Gastrocnemius medialis (tissue), 4 donors: ENCODE measurements around the gene KCNK3.

Source experiments
- POLR2A ChIP-seq, 2 donors: fragments of 450-650 bp; IDR thresholded peaks; one replicate each; pipeline ENCODE4 v1.6.1; 2017; ENCODE audit warnings: antibody characterized with exemption in 2 of 2, mild to moderate bottlenecking in 2 of 2, moderate library complexity in 2 of 2
- TF ChIP-seq, protein P1 (sequence below), 5 experiments: fragments of 450-650 bp in 3 of 5; fragments of 200-600 bp in 2 of 5; sonication (generic) in 2 of 5; IDR thresholded peaks in 4 of 5; conservative IDR thresholded peaks in 1 of 5; 1 replicate in 4 of 5; 2 replicates in 1 of 5; pipeline ENCODE4 v1.5.1; 2016 to 2019; ENCODE audit warnings: antibody characterized with exemption in 5 of 5, mild to moderate bottlenecking in 3 of 5, moderate library complexity in 3 of 5

DNA sequence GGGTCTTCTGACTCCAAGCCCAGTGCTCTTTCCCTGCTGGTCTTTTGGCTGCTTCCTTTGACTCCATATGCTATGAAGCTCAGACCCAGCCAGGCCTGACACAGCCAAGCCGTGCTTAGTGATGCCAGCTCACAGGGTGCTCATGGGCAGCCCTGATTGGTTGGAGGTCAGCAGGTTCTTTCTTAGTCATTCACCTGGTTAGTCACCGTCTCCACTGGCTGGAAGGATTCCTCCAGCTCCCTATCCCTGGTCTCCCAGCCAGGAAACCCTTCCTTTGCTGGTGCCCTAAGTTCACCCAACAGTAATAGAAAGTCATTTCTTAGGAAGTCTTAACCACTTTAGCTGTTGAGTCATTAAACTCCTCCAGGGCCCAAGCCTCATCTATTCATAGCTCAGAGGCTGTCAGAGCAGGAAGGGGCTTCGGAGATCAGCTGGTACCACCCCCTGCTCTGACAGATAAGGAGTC is 3.9 kb downstream of the KCNK3 start:
- TF ChIP-seq, protein P1, sequence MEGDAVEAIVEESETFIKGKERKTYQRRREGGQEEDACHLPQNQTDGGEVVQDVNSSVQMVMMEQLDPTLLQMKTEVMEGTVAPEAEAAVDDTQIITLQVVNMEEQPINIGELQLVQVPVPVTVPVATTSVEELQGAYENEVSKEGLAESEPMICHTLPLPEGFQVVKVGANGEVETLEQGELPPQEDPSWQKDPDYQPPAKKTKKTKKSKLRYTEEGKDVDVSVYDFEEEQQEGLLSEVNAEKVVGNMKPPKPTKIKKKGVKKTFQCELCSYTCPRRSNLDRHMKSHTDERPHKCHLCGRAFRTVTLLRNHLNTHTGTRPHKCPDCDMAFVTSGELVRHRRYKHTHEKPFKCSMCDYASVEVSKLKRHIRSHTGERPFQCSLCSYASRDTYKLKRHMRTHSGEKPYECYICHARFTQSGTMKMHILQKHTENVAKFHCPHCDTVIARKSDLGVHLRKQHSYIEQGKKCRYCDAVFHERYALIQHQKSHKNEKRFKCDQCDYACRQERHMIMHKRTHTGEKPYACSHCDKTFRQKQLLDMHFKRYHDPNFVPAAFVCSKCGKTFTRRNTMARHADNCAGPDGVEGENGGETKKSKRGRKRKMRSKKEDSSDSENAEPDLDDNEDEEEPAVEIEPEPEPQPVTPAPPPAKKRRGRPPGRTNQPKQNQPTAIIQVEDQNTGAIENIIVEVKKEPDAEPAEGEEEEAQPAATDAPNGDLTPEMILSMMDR (IDR thresholded peaks at IDR 0.05 in 4 of 5, conservative IDR thresholded peaks at IDR 0.05 in 1 of 5): no peak
- no peak for TF ChIP-seq POLR2A (IDR thresholded peaks at IDR 0.05)
